Esophagus (tissue), 2 donors: Measurements from ENCODE around the gene SLC52A1. TPM values are rescaled to one million over a fixed set of nuclear protein-coding genes. Genes with fewer than 3 reads are reported as not detected.
"Not testable (repeated sequence)": the region's sequence is repeated elsewhere in the genome, so short reads cannot be mapped to it uniquely, and the experiment has no call there.

Source experiments
- H3K27ac ChIP-seq, 2 donors: one replicate each; pipeline ENCODE4 v1.5.1; 2013; ENCODE audit warnings: low read depth in 2 of 2, mild to moderate bottlenecking in 2 of 2, inconsistent platforms in 1 of 2, low read length in 1 of 2, moderate library complexity in 1 of 2
- H3K27me3 ChIP-seq, 2 donors: one replicate each; pipeline ENCODE4 v1.6.1; 2013; ENCODE audit warnings: low read length in 2 of 2, control low read depth in 1 of 2, mild to moderate bottlenecking in 1 of 2; ENCODE audit not compliant: insufficient read depth in 2 of 2, control insufficient read depth in 1 of 2
- H3K36me3 ChIP-seq, 2 donors: one replicate each; pipeline ENCODE4 v1.6.1; 2013; ENCODE audit warnings: low read length in 1 of 2; ENCODE audit not compliant: control insufficient read depth in 2 of 2, insufficient read depth in 2 of 2
- H3K4me1 ChIP-seq, 2 donors: one replicate each; pipeline ENCODE4 v1.6.1; 2013; ENCODE audit warnings: low read length in 1 of 2; ENCODE audit not compliant: control insufficient read depth in 2 of 2, insufficient read depth in 2 of 2
- H3K4me3 ChIP-seq, 2 donors: one replicate each; pipeline ENCODE4 v1.5.1; 2013; ENCODE audit warnings: low read length in 2 of 2, mild to moderate bottlenecking in 2 of 2, low read depth in 1 of 2, moderate library complexity in 1 of 2
- H3K9me3 ChIP-seq, 2 donors: one replicate each; pipeline ENCODE4 v1.6.1; 2013; ENCODE audit warnings: mild to moderate bottlenecking in 2 of 2, low read depth in 1 of 2, low read length in 1 of 2, moderate library complexity in 1 of 2; ENCODE audit not compliant: control insufficient read depth in 2 of 2, insufficient read depth in 1 of 2
- WGBS, 2 donors: extraction: QIAGEN DNeasy Blood & Tissue Kit; methylation state at CpG; one replicate each; pipeline ENCODE4 v1.1.7; 2013; 5-methylcytosine and 5-hydroxymethylcytosine counted together
- polyA plus RNA-seq, 2 donors: library from polyadenylated mRNA; stranded (reverse); fragments of 200-250 nt; gene quantifications; one replicate each; pipeline ENCODE4 v1.2.3, GENCODE V29; 2013
- donor health status: healthy with polysubstance abuse.
- donor health status: Bipolar disorder and iron deficiency.

Gene SLC52A1
- polyA plus RNA-seq, 2 donors, result 0.92 to 3.1 TPM

DNA sequence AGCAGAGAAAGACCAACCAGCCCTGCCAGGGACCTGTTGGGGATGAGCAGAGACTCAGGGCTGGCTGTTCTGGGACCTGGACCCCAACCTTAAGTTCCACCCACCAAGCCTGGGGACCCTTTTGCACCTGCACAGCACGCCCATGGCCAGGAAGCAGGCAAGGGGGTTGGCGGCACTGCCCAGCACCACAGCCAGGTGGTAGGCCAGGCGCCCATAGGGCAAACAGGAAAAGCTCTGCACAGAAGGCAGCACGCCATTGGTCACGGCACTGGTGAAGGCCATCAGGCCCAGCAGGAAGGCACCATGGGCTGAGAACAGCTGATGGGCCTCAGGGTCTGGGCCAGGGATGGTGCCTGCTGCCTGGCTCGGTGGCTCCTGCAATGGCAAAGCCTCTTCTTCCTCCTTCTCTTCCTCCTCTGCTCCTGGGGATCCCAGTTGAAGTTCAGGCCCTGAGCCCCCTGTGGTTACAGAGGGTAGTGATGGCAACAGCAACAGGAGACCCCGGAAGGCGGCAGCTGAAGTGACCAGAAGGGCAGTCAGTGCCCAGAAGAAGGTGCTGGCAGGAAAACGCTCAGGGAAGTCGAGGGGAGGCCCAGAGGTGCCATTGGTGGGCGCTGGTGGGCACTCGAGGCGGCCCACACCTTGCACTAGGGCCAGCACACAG, 1.7 kb downstream of the SLC52A1 start:
- no peak overlapping the region for H3K4me3 ChIP-seq
- no peaks in the 10 kb centered on the region for H3K27me3 ChIP-seq
- WGBS, 2 donors, result 84 to 92% methylated on average over 13 of the region's 13 CpGs
- H3K27ac ChIP-seq, result no peak overlapping the region
- peaks cover 0 to 3% of the 10 kb centered on the region in 2 donors for H3K36me3 ChIP-seq
- H3K4me1 ChIP-seq, result peaks cover 0 to 2% of the 10 kb centered on the region in 2 donors
- H3K9me3 ChIP-seq, result no peaks in the 10 kb centered on the region

DNA sequence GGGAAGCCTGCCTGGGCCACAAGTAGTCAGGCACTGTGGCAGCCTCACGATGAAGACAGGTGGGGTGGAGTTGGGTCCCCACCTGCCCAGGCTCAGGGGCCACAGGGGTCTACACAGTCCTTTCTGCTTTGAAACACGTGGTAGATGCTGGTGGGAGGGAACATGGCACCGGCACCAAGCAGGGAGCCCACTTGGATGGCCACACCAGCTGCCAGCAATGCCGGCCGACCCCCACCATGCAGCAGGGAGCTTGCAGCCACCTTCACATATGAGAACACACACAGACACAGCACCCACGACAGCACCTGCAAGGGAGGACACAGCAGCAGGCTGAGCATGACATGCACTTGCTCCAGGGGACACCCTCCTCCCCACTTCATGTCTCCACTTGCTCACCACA, 2.4 kb downstream of the SLC52A1 start:
- no peaks in the 10 kb centered on the region for H3K27me3 ChIP-seq
- H3K9me3 ChIP-seq, result no peaks in the 10 kb centered on the region
- peaks cover 0 to 2% of the 10 kb centered on the region in 2 donors for H3K4me1 ChIP-seq
- 85 to 92% methylated on average over 6 of the region's 6 CpGs for WGBS, 2 donors
- peaks cover 0 to 3% of the 10 kb centered on the region in 2 donors for H3K36me3 ChIP-seq
- H3K27ac ChIP-seq, result no peak overlapping the region
- H3K4me3 ChIP-seq, result no peak overlapping the region

DNA sequence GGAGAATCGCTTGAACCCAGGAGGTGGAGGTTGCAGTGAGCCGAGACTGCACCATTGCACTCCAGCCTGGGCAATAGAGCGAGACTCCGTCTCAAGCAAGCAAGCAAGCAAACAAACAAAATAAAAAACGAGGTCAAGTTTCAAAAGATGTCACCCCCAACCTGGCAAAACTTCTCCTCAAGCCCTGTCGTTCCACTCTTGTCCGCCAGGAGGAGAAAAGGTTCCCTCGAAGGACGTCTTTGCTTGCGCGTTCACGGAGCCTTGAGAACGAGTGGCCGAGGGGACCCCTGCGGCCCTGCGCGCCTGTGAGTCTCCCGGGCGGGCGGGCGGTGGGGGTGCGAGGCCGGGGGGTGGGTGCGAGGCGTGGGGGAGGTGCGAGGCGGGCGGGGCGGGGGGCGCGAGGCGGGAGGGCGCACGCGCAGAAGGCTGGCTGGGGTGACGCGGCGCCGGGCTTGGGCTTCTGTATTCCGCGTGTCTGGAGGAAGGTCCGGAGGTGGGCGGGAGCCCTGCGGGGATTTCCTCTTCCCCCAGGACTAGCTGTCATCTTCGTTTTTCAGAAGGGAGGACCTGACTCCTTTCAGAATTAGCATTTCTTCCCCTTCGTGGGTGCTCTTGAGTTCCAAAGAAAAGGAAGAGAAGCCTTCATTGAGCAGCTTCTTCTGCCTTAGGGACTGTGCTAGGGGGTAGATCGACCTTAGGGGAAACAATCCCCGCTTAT, 3.7 kb downstream of the SLC52A1 start:
- Histone ChIP-seq H3K9me3 (no peaks in the 10 kb centered on the region), H3K27me3 (no peaks in the 10 kb centered on the region), H3K4me3 (peak overlapping the region; percentile 27 to 64), H3K36me3 (peaks cover 0 to 3% of the 10 kb centered on the region in 2 donors), H3K4me1 (peaks cover 0 to 2% of the 10 kb centered on the region in 2 donors), H3K27ac (no peak overlapping the region)
- WGBS, 2 donors, result 3 to 4% methylated on average over 32 to 48 of the region's 48 CpGs

DNA sequence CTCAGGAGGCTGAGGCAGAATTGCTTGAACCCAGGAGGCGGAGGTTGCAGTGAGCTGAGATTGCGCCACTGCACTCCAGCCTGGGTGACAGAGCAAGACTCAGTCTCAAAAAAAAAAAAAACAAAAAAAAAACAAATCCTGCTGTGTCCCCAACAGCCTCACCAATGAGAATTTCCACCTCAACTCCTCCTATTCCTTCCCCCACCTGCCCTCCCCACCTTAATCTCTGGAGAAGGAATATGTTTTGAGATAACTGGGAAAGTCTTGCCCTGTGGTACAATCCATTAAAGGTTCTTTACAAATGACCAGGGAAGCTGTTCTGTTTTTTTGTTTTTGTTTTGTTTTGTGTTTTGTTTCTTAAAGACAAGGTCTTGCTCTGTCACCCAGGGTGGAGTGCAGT, 5.1 kb downstream of the SLC52A1 start:
- H3K27ac ChIP-seq, H3K27me3 ChIP-seq, H3K36me3 ChIP-seq, H3K4me3 ChIP-seq, H3K4me1 ChIP-seq, H3K9me3 ChIP-seq: not testable (repeated sequence)
- 91 to 93% methylated on average over 2 of the region's 2 CpGs for WGBS, 2 donors

DNA sequence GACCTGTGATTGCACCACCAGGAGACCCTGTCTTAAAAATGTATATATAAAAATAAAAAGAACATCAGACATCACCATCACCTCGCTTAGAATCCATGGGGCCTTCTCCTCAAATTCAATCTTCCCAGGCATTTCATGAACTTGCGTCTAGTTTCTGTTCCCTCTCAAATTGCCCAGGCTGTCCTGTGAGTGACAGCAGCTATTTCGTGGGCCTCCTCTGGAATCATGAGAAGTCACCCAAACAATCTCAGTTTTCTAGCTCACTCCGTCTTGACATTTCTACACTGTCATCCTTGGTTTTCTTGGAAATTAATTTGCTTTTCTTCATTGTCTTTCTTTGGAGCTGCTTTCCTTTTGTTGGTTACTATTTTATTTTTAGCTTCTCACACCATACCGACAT, 7.3 kb downstream of the SLC52A1 start:
- no peaks in the 10 kb centered on the region for H3K9me3 ChIP-seq
- no peaks in the 10 kb centered on the region for H3K27me3 ChIP-seq
- H3K36me3 ChIP-seq, result peaks cover 0 to 17% of the 10 kb centered on the region in 2 donors
- no peak overlapping the region for H3K27ac ChIP-seq
- 78 to 79% methylated on average over 5 of the region's 5 CpGs for WGBS, 2 donors
- H3K4me1 ChIP-seq, result no peaks in the 10 kb centered on the region
- H3K4me3 ChIP-seq, result no peak overlapping the region

DNA sequence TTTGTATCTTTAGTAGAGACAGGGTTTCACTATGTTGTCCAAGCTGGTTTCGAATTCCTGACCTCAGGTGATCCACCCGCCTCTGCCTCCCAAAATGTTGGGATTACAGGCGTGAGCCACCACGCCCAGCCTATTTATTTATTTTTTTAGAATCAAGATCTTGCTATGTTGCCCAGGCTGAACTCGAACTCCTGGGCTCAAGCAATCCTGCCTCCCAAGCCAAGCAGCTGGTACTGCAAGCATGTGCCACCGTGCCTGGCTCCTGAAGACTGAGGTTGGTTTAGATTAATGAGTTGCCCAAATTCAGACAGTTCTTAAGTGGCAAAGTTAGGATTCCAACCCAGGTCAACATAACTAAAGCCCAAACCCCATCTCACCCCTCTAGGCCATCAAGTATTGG, 7.9 kb downstream of the SLC52A1 start:
- H3K4me1 ChIP-seq, result no peaks in the 10 kb centered on the region
- H3K27me3 ChIP-seq, result no peaks in the 10 kb centered on the region
- no peak overlapping the region for H3K27ac ChIP-seq
- peaks cover 0 to 18% of the 10 kb centered on the region in 2 donors for H3K36me3 ChIP-seq
- no peaks in the 10 kb centered on the region for H3K9me3 ChIP-seq
- 80 to 84% methylated on average over 6 of the region's 6 CpGs for WGBS, 2 donors
- no peak overlapping the region for H3K4me3 ChIP-seq

DNA sequence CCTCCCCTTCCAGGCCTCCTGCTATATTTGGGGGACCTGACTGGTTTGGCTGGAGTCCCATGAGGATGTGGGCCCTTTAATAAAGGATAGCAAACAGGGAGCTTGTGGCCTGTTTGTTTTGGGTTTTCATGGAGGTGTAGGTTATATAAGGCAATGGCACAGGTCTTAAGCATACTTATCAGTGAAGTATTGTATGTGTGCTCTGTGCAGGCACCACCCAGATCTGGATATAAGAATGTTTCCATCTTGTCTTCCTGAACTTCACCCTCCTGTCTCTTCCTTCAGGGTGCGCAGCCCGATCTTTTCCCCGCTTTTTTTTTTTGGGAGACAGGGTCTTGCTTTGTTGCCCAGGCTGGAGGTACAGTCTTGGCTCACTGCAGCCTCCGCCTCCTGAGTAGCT, 10.6 kb downstream of the SLC52A1 start:
- Histone ChIP-seq H3K27me3 (no peaks in the 10 kb centered on the region), H3K4me1 (no peaks in the 10 kb centered on the region), H3K27ac (no peak overlapping the region), H3K9me3 (no peaks in the 10 kb centered on the region), H3K36me3 (peaks cover 7 to 42% of the 10 kb centered on the region in 2 donors), H3K4me3 (no peak overlapping the region)
- WGBS, 2 donors, result 91 to 94% methylated on average over 4 of the region's 4 CpGs

DNA sequence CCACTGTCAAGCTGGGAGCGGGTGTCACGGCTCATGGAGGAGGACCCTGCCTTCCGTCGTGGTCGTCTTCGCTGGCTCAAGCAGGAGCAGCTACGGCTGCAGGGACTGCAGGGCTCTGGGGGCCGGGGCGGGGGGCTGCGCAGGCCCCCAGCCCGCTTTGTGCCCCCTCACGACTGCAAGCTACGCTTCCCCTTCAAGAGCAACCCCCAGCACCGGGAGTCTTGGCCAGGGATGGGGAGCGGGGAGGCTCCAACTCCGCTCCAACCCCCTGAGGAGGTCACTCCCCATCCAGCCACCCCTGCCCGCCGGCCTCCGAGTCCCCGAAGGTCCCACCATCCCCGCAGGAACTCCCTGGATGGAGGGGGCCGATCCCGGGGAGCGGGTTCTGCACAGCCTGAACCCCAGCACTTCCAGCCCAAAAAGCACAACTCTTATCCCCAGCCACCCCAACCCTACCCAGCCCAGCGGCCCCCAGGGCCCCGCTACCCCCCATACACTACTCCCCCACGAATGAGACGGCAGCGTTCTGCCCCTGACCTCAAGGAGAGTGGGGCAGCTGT, 11.6 kb downstream of the SLC52A1 start:
- Histone ChIP-seq H3K36me3 (peaks cover 7 to 47% of the 10 kb centered on the region in 2 donors), H3K4me3 (no peak overlapping the region), H3K4me1 (no peaks in the 10 kb centered on the region), H3K9me3 (no peaks in the 10 kb centered on the region), H3K27ac (no peak overlapping the region), H3K27me3 (no peaks in the 10 kb centered on the region)
- WGBS, 2 donors, result 92% methylated on average over 29 of the region's 29 CpGs

DNA sequence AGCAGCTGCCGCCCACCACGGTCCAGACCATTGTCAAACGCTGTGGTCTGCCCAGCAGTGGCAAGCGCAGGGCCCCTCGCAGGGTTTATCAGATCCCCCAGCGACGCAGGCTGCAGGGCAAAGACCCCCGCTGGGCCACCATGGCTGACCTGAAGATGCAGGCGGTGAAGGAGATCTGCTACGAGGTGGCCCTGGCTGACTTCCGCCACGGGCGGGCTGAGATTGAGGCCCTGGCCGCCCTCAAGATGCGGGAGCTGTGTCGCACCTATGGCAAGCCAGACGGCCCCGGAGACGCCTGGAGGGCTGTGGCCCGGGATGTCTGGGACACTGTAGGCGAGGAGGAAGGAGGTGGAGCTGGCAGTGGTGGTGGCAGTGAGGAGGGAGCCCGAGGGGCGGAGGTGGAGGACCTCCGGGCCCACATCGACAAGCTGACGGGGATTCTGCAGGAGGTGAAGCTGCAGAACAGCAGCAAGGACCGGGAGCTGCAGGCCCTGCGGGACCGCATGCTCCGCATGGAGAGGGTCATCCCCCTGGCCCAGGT, 13.0 kb downstream of the SLC52A1 start:
- Histone ChIP-seq H3K4me1 (no peaks in the 10 kb centered on the region), H3K27me3 (no peaks in the 10 kb centered on the region), H3K27ac (no peak overlapping the region), H3K9me3 (no peaks in the 10 kb centered on the region), H3K36me3 (peaks cover 7 to 50% of the 10 kb centered on the region in 2 donors), H3K4me3 (no peak overlapping the region)
- 94 to 95% methylated on average over 30 of the region's 30 CpGs for WGBS, 2 donors
